ENCODE results near the gene SLC22A17. TPM values are rescaled to one million over a fixed set of nuclear protein-coding genes. Genes with fewer than 3 reads are reported as not detected.

The SLC22A17 gene
- total and polyA plus RNA-seq, 4 donors: 1.1 to 14.6 (median 2.6) TPM

GRCh38 chr14:23372509-23372908, 19.8 kb upstream of the SLC22A17 start, which contains the start of gene IL25:
Gene IL25, plus strand, starts transcription at chr14:23372809.
- DNase-seq (ENCODE audit: low spot score): no peak
- TF ChIP-seq NR2F2 (IDR thresholded peaks at IDR 0.05) (no peak), EGR1 (IDR thresholded peaks at IDR 0.05; ENCODE audit: low read depth in 2 of 2) (no peak), TAF1 (conservative IDR thresholded peaks at IDR 0.05) (no peak), RAD21 (IDR thresholded peaks at IDR 0.05) (no peak), RXRA (IDR thresholded peaks at IDR 0.05) (no peak), FOXA1 (IDR thresholded peaks at IDR 0.05) (no peak), GABPA (IDR thresholded peaks at IDR 0.05 in 1 of 2, conservative IDR thresholded peaks at IDR 0.05 in 1 of 2) (no peak), JUND (IDR thresholded peaks at IDR 0.05) (no peak), HNF4G (IDR thresholded peaks at IDR 0.05) (no peak), YY1 (IDR thresholded peaks at IDR 0.05) (no peak), ZBTB33 (IDR thresholded peaks at IDR 0.05) (no peak), FOXA2 (IDR thresholded peaks at IDR 0.05) (no peak), SP1 (IDR thresholded peaks at IDR 0.05) (no peak)
- TF ChIP-seq, protein P1, sequence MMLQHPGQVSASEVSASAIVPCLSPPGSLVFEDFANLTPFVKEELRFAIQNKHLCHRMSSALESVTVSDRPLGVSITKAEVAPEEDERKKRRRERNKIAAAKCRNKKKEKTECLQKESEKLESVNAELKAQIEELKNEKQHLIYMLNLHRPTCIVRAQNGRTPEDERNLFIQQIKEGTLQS (IDR thresholded peaks at IDR 0.05): no peak
- TF ChIP-seq, protein P2, sequence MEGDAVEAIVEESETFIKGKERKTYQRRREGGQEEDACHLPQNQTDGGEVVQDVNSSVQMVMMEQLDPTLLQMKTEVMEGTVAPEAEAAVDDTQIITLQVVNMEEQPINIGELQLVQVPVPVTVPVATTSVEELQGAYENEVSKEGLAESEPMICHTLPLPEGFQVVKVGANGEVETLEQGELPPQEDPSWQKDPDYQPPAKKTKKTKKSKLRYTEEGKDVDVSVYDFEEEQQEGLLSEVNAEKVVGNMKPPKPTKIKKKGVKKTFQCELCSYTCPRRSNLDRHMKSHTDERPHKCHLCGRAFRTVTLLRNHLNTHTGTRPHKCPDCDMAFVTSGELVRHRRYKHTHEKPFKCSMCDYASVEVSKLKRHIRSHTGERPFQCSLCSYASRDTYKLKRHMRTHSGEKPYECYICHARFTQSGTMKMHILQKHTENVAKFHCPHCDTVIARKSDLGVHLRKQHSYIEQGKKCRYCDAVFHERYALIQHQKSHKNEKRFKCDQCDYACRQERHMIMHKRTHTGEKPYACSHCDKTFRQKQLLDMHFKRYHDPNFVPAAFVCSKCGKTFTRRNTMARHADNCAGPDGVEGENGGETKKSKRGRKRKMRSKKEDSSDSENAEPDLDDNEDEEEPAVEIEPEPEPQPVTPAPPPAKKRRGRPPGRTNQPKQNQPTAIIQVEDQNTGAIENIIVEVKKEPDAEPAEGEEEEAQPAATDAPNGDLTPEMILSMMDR (IDR thresholded peaks at IDR 0.05; ENCODE audit: low read depth, low read length, missing input control): no peak
- TF ChIP-seq, protein P3, sequence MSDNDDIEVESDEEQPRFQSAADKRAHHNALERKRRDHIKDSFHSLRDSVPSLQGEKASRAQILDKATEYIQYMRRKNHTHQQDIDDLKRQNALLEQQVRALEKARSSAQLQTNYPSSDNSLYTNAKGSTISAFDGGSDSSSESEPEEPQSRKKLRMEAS (IDR thresholded peaks at IDR 0.05): no peak
- Histone ChIP-seq H3K4me3 (ENCODE audit: low read depth in 1 of 3, low read length in 3 of 3) (no peak within 1 kb of the TSS), H3K9me3 (ENCODE audit: control insufficient read depth in 4 of 4, low read length in 3 of 4) (no peaks in the 10 kb centered on the region), H3K4me1 (ENCODE audit: control insufficient read depth in 4 of 4, insufficient read depth in 4 of 4, low read length in 3 of 4) (no peaks in the 10 kb centered on the region), H3K27me3 (ENCODE audit: control insufficient read depth in 4 of 4, insufficient read depth in 4 of 4, low read length in 3 of 4) (no peaks in the 10 kb centered on the region), H3K36me3 (ENCODE audit: control insufficient read depth in 4 of 4, insufficient read depth in 3 of 4, low read depth in 1 of 4, low read length in 3 of 4) (no peaks in the 10 kb centered on the region), H3K27ac (ENCODE audit: low read depth in 1 of 2, low read length in 2 of 2) (no peak within 1 kb of the TSS), H3K9ac (ENCODE audit: low read depth in 1 of 2, low read length in 2 of 2) (no peak within 1 kb of the TSS)
- 77% methylated on average over 2 of the region's 2 CpGs for WGBS

- 83% methylated on average over 1 of the region's 1 CpG for WGBS
- Histone ChIP-seq H3K4me3 (ENCODE audit: low read depth in 1 of 3, low read length in 3 of 3) (no peak overlapping the region), H3K36me3 (ENCODE audit: control insufficient read depth in 4 of 4, insufficient read depth in 3 of 4, low read depth in 1 of 4, low read length in 3 of 4) (no peaks in the 10 kb centered on the region), H3K9me3 (ENCODE audit: control insufficient read depth in 4 of 4, low read length in 3 of 4) (no peaks in the 10 kb centered on the region), H3K27me3 (ENCODE audit: control insufficient read depth in 4 of 4, insufficient read depth in 4 of 4, low read length in 3 of 4) (no peaks in the 10 kb centered on the region), H3K27ac (ENCODE audit: low read depth in 1 of 2, low read length in 2 of 2) (no peak overlapping the region), H3K4me1 (ENCODE audit: control insufficient read depth in 4 of 4, insufficient read depth in 4 of 4, low read length in 3 of 4) (no peaks in the 10 kb centered on the region), H3K9ac (ENCODE audit: low read depth in 1 of 2, low read length in 2 of 2) (no peak overlapping the region)
- DNase-seq (ENCODE audit: low spot score): no peak
- TF ChIP-seq RXRA (IDR thresholded peaks at IDR 0.05) (no peak), HNF4G (IDR thresholded peaks at IDR 0.05) (no peak), TAF1 (conservative IDR thresholded peaks at IDR 0.05) (no peak), EGR1 (IDR thresholded peaks at IDR 0.05; ENCODE audit: low read depth in 2 of 2) (no peak), FOXA1 (IDR thresholded peaks at IDR 0.05) (no peak), YY1 (IDR thresholded peaks at IDR 0.05) (no peak)
These were observed 19.2 kb upstream of the SLC22A17 start for GRCh38 chr14:23371865-23372264.
